Measurements from ENCODE around the gene TSBP1.

TSBP1 gene

GRCh38 chr6:32371803-32372202 lies at the start of gene TSBP1:
Gene TSBP1, minus strand, starts transcription at chr6:32371903. Its CDS starts 197 bp downstream, at chr6:32371706.
- no peak for DNase-seq (ENCODE audit: low spot score)

GRCh38 chr6:32416036-32416435 lies 44.3 kb upstream of the TSBP1 start:
- DNase-seq (ENCODE audit: low spot score), result no peak

GRCh38 chr6:32415521-32416019 lies 43.9 kb upstream of the TSBP1 start:
- DNase-seq (ENCODE audit: low spot score), result peak; percentile 78

GRCh38 chr6:32413427-32414047 lies 41.8 kb upstream of the TSBP1 start:
- DNase-seq (ENCODE audit: low spot score), result peak; percentile 79

GRCh38 chr6:32411566-32412327 lies 40.0 kb upstream of the TSBP1 start:
- DNase-seq (ENCODE audit: low spot score), result no peak

- no peak for DNase-seq (ENCODE audit: low spot score)
These were observed 39.2 kb upstream of the TSBP1 start for GRCh38 chr6:32410906-32411305.

GRCh38 chr6:32406857-32407256 lies 35.2 kb upstream of the TSBP1 start, which contains the start of gene BTNL2:
Gene BTNL2, minus strand, starts transcription at chr6:32407181. Its CDS starts 58 bp downstream, at chr6:32407123.
- DNase-seq (ENCODE audit: low spot score), result no peak

GRCh38 chr6:32406197-32406596 lies 34.5 kb upstream of the TSBP1 start:
- DNase-seq (ENCODE audit: low spot score), result no peak

- DNase-seq (ENCODE audit: low spot score), result no peak
These were observed 34.0 kb upstream of the TSBP1 start for GRCh38 chr6:32405656-32406055.

GRCh38 chr6:32402812-32403211 lies 31.1 kb upstream of the TSBP1 start:
- DNase-seq (ENCODE audit: low spot score), result no peak

- no peak for DNase-seq (ENCODE audit: low spot score)
These were observed 29.7 kb upstream of the TSBP1 start for GRCh38 chr6:32401284-32401963.

GRCh38 chr6:32397252-32397920 lies 25.7 kb upstream of the TSBP1 start:
- DNase-seq (ENCODE audit: low spot score), result no peak

- DNase-seq (ENCODE audit: low spot score), result no peak
These were observed 24.3 kb upstream of the TSBP1 start for GRCh38 chr6:32396028-32396427.

- DNase-seq (ENCODE audit: low spot score), result no peak
These were observed 22.1 kb upstream of the TSBP1 start for GRCh38 chr6:32393665-32394420.

- no peak for DNase-seq (ENCODE audit: low spot score)
These were observed 19.8 kb upstream of the TSBP1 start for GRCh38 chr6:32391505-32391904.

- DNase-seq (ENCODE audit: low spot score), result no peak
These were observed 16.1 kb upstream of the TSBP1 start for GRCh38 chr6:32387589-32388340.

- DNase-seq (ENCODE audit: low spot score), result no peak
These were observed 14.3 kb upstream of the TSBP1 start for GRCh38 chr6:32386040-32386439.

GRCh38 chr6:32382757-32383420 lies 11.2 kb upstream of the TSBP1 start:
- no peak for DNase-seq (ENCODE audit: low spot score)

GRCh38 chr6:32379545-32379944 lies 7.8 kb upstream of the TSBP1 start:
- DNase-seq (ENCODE audit: low spot score), result no peak

All from CD4-positive, alpha-beta T cell treated with Interleukin-15 for 4 hours (primary cell).